Lower lobe of right lung (tissue), 2 donors: ENCODE data around the gene C1orf94. TPM values are rescaled to one million over a fixed set of nuclear protein-coding genes. Genes with fewer than 3 reads are reported as not detected.
"Not testable (repeated sequence)": the region's sequence is repeated elsewhere in the genome, so short reads cannot be mapped to it uniquely, and the experiment has no call there.

Experiments used
- ATAC-seq, 2 donors: fragments of 200-7000 bp; cut with Tn5 transposase; one replicate each; pipeline ENCODE4 v1.9.1; 2020 to 2022; ENCODE audit warnings: mild to moderate bottlenecking in 2 of 2, moderate library complexity in 2 of 2
- DNase-seq: peaks from one replicate; pipeline ENCODE4 v3.0.0-alpha.2; 2020
- H3K27ac ChIP-seq: fragments of 200-600 bp; one replicate; pipeline ENCODE4 v1.8.0; 2022
- H3K27me3 ChIP-seq: fragments of 200-600 bp; one replicate; pipeline ENCODE4 v1.8.0; 2022; ENCODE audit warnings: low read depth
- H3K36me3 ChIP-seq: fragments of 200-600 bp; one replicate; pipeline ENCODE4 v1.8.0; 2022; ENCODE audit warnings: mild to moderate bottlenecking
- H3K4me1 ChIP-seq: fragments of 200-600 bp; one replicate; pipeline ENCODE4 v1.8.0; 2022
- H3K4me3 ChIP-seq: fragments of 200-600 bp; one replicate; pipeline ENCODE4 v1.8.0; 2022; ENCODE audit warnings: mild to moderate bottlenecking
- H3K9me3 ChIP-seq: fragments of 200-600 bp; one replicate; pipeline ENCODE4 v1.8.0; 2022
- CTCF ChIP-seq: fragments of 200-600 bp; IDR thresholded peaks from one replicate; pipeline ENCODE4 v1.8.0; 2022; ENCODE audit warnings: antibody characterized with exemption, mild to moderate bottlenecking
- intact Hi-C: fragments of 100-400 bp; cut with DNase I; formaldehyde crosslinking; loops from one replicate; pipeline ENCODE4 v1.11.0; 2022
- total RNA-seq: library from RNA; stranded (reverse); fragmentation: NEBNext Ultra II Directional; extraction: Animal tissue kit (Norgen Biotek cat#: 25700); gene quantifications from one replicate; pipeline ENCODE4 v1.2.1, GENCODE V29; 2021
- donor health status: DM: no; HTN: yes; CAD: no; lungs with severe emphysema.

Gene C1orf94
- total RNA-seq, 1 donor from 2014 or later = not detected

GRCh38 chr1:34178072-34178471 is 1.4 kb downstream of the C1orf94 start:
- no peaks in the 10 kb centered on the region for H3K36me3 ChIP-seq
- H3K27me3 ChIP-seq = peaks cover 50% of the 10 kb centered on the region
- ATAC-seq (no peak), DNase-seq (no peak)
- H3K4me3 ChIP-seq = no peak overlapping the region
- no peak for TF ChIP-seq CTCF
- H3K27ac ChIP-seq = no peak overlapping the region
- intact Hi-C loops = no loop called here
- no peaks in the 10 kb centered on the region for H3K4me1 ChIP-seq
- H3K9me3 ChIP-seq = no peaks in the 10 kb centered on the region

- not testable (repeated sequence) for H3K27me3 ChIP-seq
Measured at GRCh38 chr1:34183381-34183780, 6.7 kb downstream of the C1orf94 start.

GRCh38 chr1:34186741-34187494 is 10.2 kb downstream of the C1orf94 start:
- Histone ChIP-seq H3K27me3 (peaks cover 3% of the 10 kb centered on the region), H3K4me1 (no peaks in the 10 kb centered on the region), H3K27ac (no peak overlapping the region), H3K36me3 (no peaks in the 10 kb centered on the region), H3K9me3 (no peaks in the 10 kb centered on the region), H3K4me3 (no peak overlapping the region)
- DNase-seq (no peak), ATAC-seq (no peak)
- intact Hi-C loops = no loop called here
- TF ChIP-seq CTCF = no peak

More at GRCh38 chr1:34183381-34183780, 6.7 kb downstream of the C1orf94 start:
- intact Hi-C loops, H3K36me3 ChIP-seq, DNase-seq, H3K9me3 ChIP-seq, ATAC-seq, H3K4me1 ChIP-seq, H3K27ac ChIP-seq, H3K4me3 ChIP-seq: not testable (repeated sequence)

GRCh38 chr1:34188418-34188817 is 11.7 kb downstream of the C1orf94 start:
- Histone ChIP-seq H3K9me3 (no peaks in the 10 kb centered on the region), H3K27me3 (peaks cover 3% of the 10 kb centered on the region), H3K27ac (no peak overlapping the region), H3K36me3 (no peaks in the 10 kb centered on the region), H3K4me1 (no peaks in the 10 kb centered on the region), H3K4me3 (no peak overlapping the region)
- intact Hi-C loops = no loop called here
- ATAC-seq (no peak), DNase-seq (no peak)
- no peak for TF ChIP-seq CTCF

GRCh38 chr1:34188985-34189384 is 12.3 kb downstream of the C1orf94 start:
- Histone ChIP-seq H3K4me3 (no peak overlapping the region), H3K9me3 (no peaks in the 10 kb centered on the region), H3K27me3 (peaks cover 3% of the 10 kb centered on the region), H3K4me1 (no peaks in the 10 kb centered on the region), H3K27ac (no peak overlapping the region), H3K36me3 (no peaks in the 10 kb centered on the region)
- DNase-seq (no peak), ATAC-seq (peak in 1 of 2 donors; percentile 45)
- intact Hi-C loops = no loop called here
- TF ChIP-seq CTCF = no peak

- H3K27ac ChIP-seq = no peak overlapping the region
- TF ChIP-seq CTCF = no peak
- H3K27me3 ChIP-seq = peaks cover 3% of the 10 kb centered on the region
- H3K36me3 ChIP-seq = no peaks in the 10 kb centered on the region
- no peaks in the 10 kb centered on the region for H3K9me3 ChIP-seq
- no peak for DNase-seq
- no peak for ATAC-seq
- intact Hi-C loops = no loop called here
- no peaks in the 10 kb centered on the region for H3K4me1 ChIP-seq
- no peak overlapping the region for H3K4me3 ChIP-seq
Measured at GRCh38 chr1:34190692-34191091, 14.0 kb downstream of the C1orf94 start.
